Ascending aorta (tissue), 2 donors: ENCODE data around the gene CLCN7. TPM values are rescaled to one million over a fixed set of nuclear protein-coding genes. Genes with fewer than 3 reads are reported as not detected.

Experiments
- DNase-seq, 2 donors: peaks; one replicate each; pipeline ENCODE4 v3.0.0-alpha.2; 2019; ENCODE audit warnings: low spot score in 2 of 2
- H3K27ac ChIP-seq, 2 donors: fragments of 200-600 bp; sonication (generic); one replicate each; pipeline ENCODE4 v1.5.1; 2016 to 2017; ENCODE audit warnings: mild to moderate bottlenecking in 1 of 2
- H3K27me3 ChIP-seq: fragments of 200-600 bp; sonication (generic); one replicate; pipeline ENCODE4 v1.5.1; 2017
- H3K36me3 ChIP-seq, 2 donors: fragments of 200-600 bp; sonication (generic); one replicate each; pipeline ENCODE4 v1.5.1; 2016
- H3K4me1 ChIP-seq, 2 donors: fragments of 200-600 bp; sonication (generic); one replicate each; pipeline ENCODE4 v1.5.1; 2016 to 2017; ENCODE audit warnings: mild to moderate bottlenecking in 1 of 2
- H3K4me3 ChIP-seq, 2 donors: fragments of 200-600 bp; sonication (generic); one replicate each; pipeline ENCODE4 v1.5.1; 2016 to 2017; ENCODE audit warnings: mild to moderate bottlenecking in 1 of 2
- H3K9me3 ChIP-seq, 2 donors: fragments of 200-600 bp; sonication (generic); one replicate each; pipeline ENCODE4 v1.5.1; 2016
- CTCF ChIP-seq, 3 experiments: fragments of 200-600 bp in 2 of 3; fragments of 450-650 bp in 1 of 3; sonication (generic) in 2 of 3; IDR thresholded peaks; one replicate each; pipeline ENCODE4 v1.5.1; 2016 to 2019; ENCODE audit warnings: antibody characterized with exemption in 3 of 3, mild to moderate bottlenecking in 1 of 3, moderate library complexity in 1 of 3
- intact Hi-C: fragments of 100-400 bp; cut with DNase I; formaldehyde crosslinking; loops from one replicate; pipeline ENCODE4 v1.15.1; 2023
- total RNA-seq: library from RNA; depleted of rRNA; stranded (reverse); fragments of >200 nt; gene quantifications from one replicate; pipeline ENCODE4 v1.1.0, GENCODE V29; 2016

Gene CLCN7
- total RNA-seq, 1 donor from 2014 or later = 108 TPM

DNA sequence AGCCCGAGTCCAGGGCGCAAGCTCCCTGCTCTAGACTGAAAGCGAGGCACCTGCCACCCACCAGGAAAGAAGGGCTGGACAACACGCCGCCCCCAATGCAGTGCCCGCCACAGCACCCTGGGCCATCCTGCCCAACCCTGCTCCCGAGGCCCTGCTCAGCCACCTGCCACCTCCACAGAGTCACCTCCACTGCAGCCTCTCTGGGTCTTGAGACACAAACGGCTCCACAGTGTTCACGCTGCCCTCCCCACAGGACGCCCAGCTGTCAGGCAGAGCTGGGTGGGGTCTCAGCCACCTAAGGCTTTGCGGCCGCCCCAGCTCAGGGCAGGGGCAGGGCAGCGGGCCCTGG, 9.3 kb downstream of the CLCN7 start:
- DNase-seq = no peak
- no peak overlapping the region for H3K27ac ChIP-seq
- H3K4me3 ChIP-seq = no peak overlapping the region
- peaks cover 9 to 23% of the 10 kb centered on the region in 2 donors for H3K36me3 ChIP-seq
- no peaks in the 10 kb centered on the region for H3K9me3 ChIP-seq
- H3K27me3 ChIP-seq = no peaks in the 10 kb centered on the region
- no peaks in the 10 kb centered on the region for H3K4me1 ChIP-seq
- TF ChIP-seq CTCF (IDR thresholded peaks at IDR 0.05) = no peak
- intact Hi-C loops = no loop called here

DNA sequence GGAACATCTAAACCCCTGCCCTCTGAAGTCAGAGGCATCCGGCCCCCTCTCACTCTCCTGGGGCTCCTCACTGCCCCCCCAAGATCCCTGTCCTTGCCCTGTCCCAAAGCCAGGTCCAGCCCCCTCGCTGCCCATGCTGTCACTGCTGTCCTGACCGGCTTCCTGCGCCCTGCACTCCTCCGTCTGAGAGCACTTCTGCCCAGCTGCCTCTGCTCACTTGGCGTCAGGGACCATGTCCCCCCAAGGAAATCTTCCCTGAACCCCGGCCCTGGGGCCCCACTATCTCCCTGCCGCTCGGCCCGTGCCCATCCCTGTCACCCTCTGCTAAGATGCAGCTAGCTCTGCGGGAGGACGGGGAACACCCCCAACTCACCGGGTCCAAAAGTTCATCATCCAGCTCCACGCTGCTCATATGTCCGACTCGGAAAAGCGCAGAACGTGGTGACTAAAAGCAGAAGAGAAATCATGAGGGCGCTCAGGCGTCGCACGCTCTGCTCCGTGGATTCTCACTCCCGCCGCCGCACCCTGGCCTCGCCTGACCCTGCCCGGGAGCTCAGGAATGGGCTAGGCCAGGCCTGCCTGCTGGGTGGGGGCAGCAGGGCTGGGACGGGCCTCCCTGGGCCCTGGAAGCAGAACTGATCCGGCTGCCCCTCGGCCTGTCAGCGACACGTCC, 9.8 kb downstream of the CLCN7 start:
- TF ChIP-seq CTCF (IDR thresholded peaks at IDR 0.05) = no peak
- H3K9me3 ChIP-seq = no peaks in the 10 kb centered on the region
- H3K4me1 ChIP-seq = no peaks in the 10 kb centered on the region
- intact Hi-C loops = no loop called here
- DNase-seq = no peak
- peaks cover 14 to 28% of the 10 kb centered on the region in 2 donors for H3K36me3 ChIP-seq
- H3K27ac ChIP-seq = no peak overlapping the region
- H3K27me3 ChIP-seq = no peaks in the 10 kb centered on the region
- H3K4me3 ChIP-seq = no peak overlapping the region

DNA sequence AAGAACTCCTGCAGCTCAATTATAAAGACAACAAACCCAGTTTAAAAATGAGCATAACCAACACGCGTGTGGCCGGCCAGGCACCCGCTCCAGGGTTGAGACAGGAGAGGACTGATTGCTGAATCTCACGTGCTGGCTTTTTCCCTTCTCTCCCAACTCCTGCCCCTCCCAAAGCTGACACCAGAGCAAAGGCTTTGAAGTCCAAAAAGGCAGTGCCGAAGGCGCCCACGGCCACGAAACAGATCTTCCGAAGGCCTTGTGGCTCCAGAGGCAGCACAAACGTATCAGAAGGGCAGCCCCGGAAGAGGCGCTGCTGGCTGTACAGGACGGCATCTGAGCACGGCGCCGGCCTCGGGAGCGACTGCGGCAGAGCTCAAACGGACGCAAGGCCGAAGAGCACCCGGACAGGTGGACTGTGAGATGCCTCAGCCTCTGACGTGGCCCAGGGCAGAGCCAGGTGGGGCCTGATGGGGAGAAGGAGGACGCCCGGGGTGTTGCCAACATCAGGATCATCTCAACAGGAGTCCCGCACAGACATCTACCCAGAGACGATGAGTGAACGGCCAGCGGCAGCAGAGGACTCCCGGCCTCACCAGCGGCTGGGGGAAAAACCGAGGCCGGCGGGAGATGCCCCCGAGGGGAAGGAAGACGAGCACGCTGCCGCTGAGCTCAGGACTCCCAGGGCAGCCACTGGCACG, 10.5 kb downstream of the CLCN7 start:
- H3K27me3 ChIP-seq = no peaks in the 10 kb centered on the region
- intact Hi-C loops = no loop called here
- DNase-seq = no peak
- H3K36me3 ChIP-seq = peaks cover 16 to 30% of the 10 kb centered on the region in 2 donors
- no peaks in the 10 kb centered on the region for H3K9me3 ChIP-seq
- no peak overlapping the region for H3K4me3 ChIP-seq
- H3K4me1 ChIP-seq = no peaks in the 10 kb centered on the region
- H3K27ac ChIP-seq = no peak overlapping the region
- TF ChIP-seq CTCF (IDR thresholded peaks at IDR 0.05) = no peak

- no peaks in the 10 kb centered on the region for H3K9me3 ChIP-seq
- peaks cover 39 to 50% of the 10 kb centered on the region in 2 donors for H3K36me3 ChIP-seq
- H3K27ac ChIP-seq = no peak overlapping the region
- DNase-seq = no peak
- H3K4me3 ChIP-seq = no peak overlapping the region
- H3K4me1 ChIP-seq = no peaks in the 10 kb centered on the region
- no peak for TF ChIP-seq CTCF (IDR thresholded peaks at IDR 0.05)
- H3K27me3 ChIP-seq = no peaks in the 10 kb centered on the region
- intact Hi-C loops = no loop called here
Measured at GRCh38 chr16:1461146-1461545, 13.7 kb downstream of the CLCN7 start.

- no peak for TF ChIP-seq CTCF (IDR thresholded peaks at IDR 0.05)
Measured at GRCh38 chr16:1460602-1461138, 14.2 kb downstream of the CLCN7 start.

More at GRCh38 chr16:1460602-1461138, 14.2 kb downstream of the CLCN7 start:
- H3K27ac ChIP-seq = no peak overlapping the region
- DNase-seq = no peak
- H3K4me3 ChIP-seq = no peak overlapping the region
- peaks cover 44 to 54% of the 10 kb centered on the region in 2 donors for H3K36me3 ChIP-seq
- no peaks in the 10 kb centered on the region for H3K27me3 ChIP-seq
- no peaks in the 10 kb centered on the region for H3K9me3 ChIP-seq
- intact Hi-C loops = no loop called here
- no peaks in the 10 kb centered on the region for H3K4me1 ChIP-seq
